HEK293 (cell line): ENCODE data around the gene PCCA.

Experiments used
- CTCF ChIA-PET: fragments of 350-600 bp; formaldehyde crosslinking; extraction: SDS; loops from one replicate; lab custom pipeline; 2021; ENCODE audit warnings: antibody characterized with exemption; lab: Yijun Ruan, JAX
- POLR2A ChIA-PET: fragments of 300-600 bp; formaldehyde crosslinking; extraction: SDS; loops from one replicate; lab custom pipeline; 2020; ENCODE audit warnings: antibody characterized with exemption, inconsistent platforms; lab: Yijun Ruan, JAX
- H3K27ac ChIP-seq: fragments of 200-500 bp; sonication (Bioruptor generic); 2 replicates; pipeline ENCODE4 v1.5.1; 2014; ENCODE audit warnings: low read depth, low read length, control low read depth, inconsistent platforms; ENCODE audit errors: extremely low read depth
- H3K36me3 ChIP-seq, 2 experiments: fragments of 200-500 bp in 1 of 2; sonication (Bioruptor generic) in 1 of 2; 1 replicate in 1 of 2; 2 replicates in 1 of 2; pipeline ENCODE4 v1.5.1; 2014 to 2017; ENCODE audit warnings: inconsistent platforms in 2 of 2, low read length in 2 of 2; ENCODE audit not compliant: control insufficient read depth in 2 of 2, insufficient read depth in 1 of 2
- H3K4me1 ChIP-seq: fragments of 200-500 bp; sonication (Bioruptor generic); 2 replicates; pipeline ENCODE4 v1.5.1; 2014; ENCODE audit warnings: mild to moderate bottlenecking, low read length, inconsistent platforms; ENCODE audit not compliant: control insufficient read depth, insufficient read depth
- H3K4me3 ChIP-seq: 2 replicates; pipeline ENCODE4 v1.5.1; 2011; ENCODE audit warnings: low read depth, mild to moderate bottlenecking, control low read depth, low read length, moderate library complexity
- H3K9me3 ChIP-seq: fragments of 200-500 bp; sonication (Bioruptor generic); 2 replicates; pipeline ENCODE4 v1.5.1; 2014; ENCODE audit warnings: low read depth, low read length, inconsistent platforms; ENCODE audit not compliant: control insufficient read depth, insufficient read depth
- BCL11A ChIP-seq: fragments of 450-650 bp; formaldehyde crosslinking; IDR thresholded peaks from 2 replicates; pipeline ENCODE4 v1.5.1; 2016; ENCODE audit warnings: low read depth, missing biosample characterization, missing genetic modification characterization
- PRDM1 ChIP-seq: fragments of 450-650 bp; formaldehyde crosslinking; IDR thresholded peaks from 2 replicates; pipeline ENCODE4; 2016; ENCODE audit warnings: missing biosample characterization, missing genetic modification characterization
- SETDB1 ChIP-seq: IDR thresholded peaks from one replicate; pipeline ENCODE4 v1.6.1; 2017; ENCODE audit warnings: mild to moderate bottlenecking, low read length, moderate library complexity, mixed read lengths; ENCODE audit not compliant: insufficient read length
- SP3 ChIP-seq: fragments of 450-650 bp; formaldehyde crosslinking; IDR thresholded peaks from 2 replicates; pipeline ENCODE4 v1.5.1; 2016; ENCODE audit warnings: missing biosample characterization, missing genetic modification characterization
- SP7 ChIP-seq: fragments of 450-650 bp; formaldehyde crosslinking; IDR thresholded peaks from 2 replicates; pipeline ENCODE4 v1.5.1; 2016; ENCODE audit warnings: missing biosample characterization, missing genetic modification characterization
- TRIM28 ChIP-seq: IDR thresholded peaks from 2 replicates; pipeline ENCODE4 v1.6.1; 2011; ENCODE audit warnings: low read length, control low read depth, borderline replicate concordance
- ZEB2 ChIP-seq: fragments of 450-650 bp; formaldehyde crosslinking; IDR thresholded peaks from 2 replicates; pipeline ENCODE4 v1.5.1; 2016; ENCODE audit warnings: missing biosample characterization, missing genetic modification characterization
- ZNF10 ChIP-seq: fragments of 450-650 bp; formaldehyde crosslinking; IDR thresholded peaks from 2 replicates; pipeline ENCODE4 v1.5.1; 2017; ENCODE audit warnings: missing biosample characterization, missing genetic modification characterization
- ZNF112 ChIP-seq: fragments of 450-650 bp; formaldehyde crosslinking; IDR thresholded peaks from 2 replicates; pipeline ENCODE4 v1.5.0; 2017; ENCODE audit warnings: missing biosample characterization, missing genetic modification characterization
- ZNF48 ChIP-seq: fragments of 450-650 bp; formaldehyde crosslinking; IDR thresholded peaks from 2 replicates; pipeline ENCODE4 v1.5.1; 2016; ENCODE audit warnings: missing biosample characterization, missing genetic modification characterization
- ZNF529 ChIP-seq: fragments of 450-650 bp; formaldehyde crosslinking; IDR thresholded peaks from 2 replicates; pipeline ENCODE4 v1.5.1; 2017; ENCODE audit warnings: missing genetic modification characterization, missing biosample characterization; ENCODE audit not compliant: insufficient replicate concordance
- ZNF555 ChIP-seq: fragments of 450-650 bp; formaldehyde crosslinking; conservative IDR thresholded peaks from 2 replicates; pipeline ENCODE4 v1.5.1; 2017; ENCODE audit warnings: missing biosample characterization, mild to moderate bottlenecking, missing genetic modification characterization, inconsistent platforms
- ZNF664 ChIP-seq: fragments of 450-650 bp; formaldehyde crosslinking; IDR thresholded peaks from 2 replicates; pipeline ENCODE4 v1.5.1; 2016; ENCODE audit warnings: missing biosample characterization, missing genetic modification characterization
- TF ChIP-seq, protein P1 (sequence below): fragments of 450-650 bp; formaldehyde crosslinking; IDR thresholded peaks from 2 replicates; pipeline ENCODE4 v1.5.1; 2016; ENCODE audit warnings: missing biosample characterization, missing genetic modification characterization
- TF ChIP-seq, protein P2 (sequence below): fragments of 450-650 bp; formaldehyde crosslinking; IDR thresholded peaks from 2 replicates; pipeline ENCODE4 v1.5.1; 2016; ENCODE audit warnings: missing biosample characterization, missing genetic modification characterization

The PCCA gene

GRCh38 chr13:100518394-100519062, 429.6 kb downstream of the PCCA start:
- Histone ChIP-seq H3K27ac (no peak overlapping the region), H3K4me1 (no peaks in the 10 kb centered on the region), H3K36me3 (no peaks in the 10 kb centered on the region), H3K4me3 (no peak overlapping the region), H3K9me3 (no peaks in the 10 kb centered on the region)
- TF ChIP-seq SETDB1 (no peak), ZNF48 (tag by site-specific recombination) (no peak), BCL11A (tag by site-specific recombination) (no peak), ZNF10 (no peak), ZNF555 (no peak)
- TF ChIP-seq, protein P1, sequence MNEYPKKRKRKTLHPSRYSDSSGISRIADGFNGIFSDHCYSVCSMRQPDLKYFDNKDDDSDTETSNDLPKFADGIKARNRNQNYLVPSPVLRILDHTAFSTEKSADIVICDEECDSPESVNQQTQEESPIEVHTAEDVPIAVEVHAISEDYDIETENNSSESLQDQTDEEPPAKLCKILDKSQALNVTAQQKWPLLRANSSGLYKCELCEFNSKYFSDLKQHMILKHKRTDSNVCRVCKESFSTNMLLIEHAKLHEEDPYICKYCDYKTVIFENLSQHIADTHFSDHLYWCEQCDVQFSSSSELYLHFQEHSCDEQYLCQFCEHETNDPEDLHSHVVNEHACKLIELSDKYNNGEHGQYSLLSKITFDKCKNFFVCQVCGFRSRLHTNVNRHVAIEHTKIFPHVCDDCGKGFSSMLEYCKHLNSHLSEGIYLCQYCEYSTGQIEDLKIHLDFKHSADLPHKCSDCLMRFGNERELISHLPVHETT: no peak
- TF ChIP-seq, protein P2, sequence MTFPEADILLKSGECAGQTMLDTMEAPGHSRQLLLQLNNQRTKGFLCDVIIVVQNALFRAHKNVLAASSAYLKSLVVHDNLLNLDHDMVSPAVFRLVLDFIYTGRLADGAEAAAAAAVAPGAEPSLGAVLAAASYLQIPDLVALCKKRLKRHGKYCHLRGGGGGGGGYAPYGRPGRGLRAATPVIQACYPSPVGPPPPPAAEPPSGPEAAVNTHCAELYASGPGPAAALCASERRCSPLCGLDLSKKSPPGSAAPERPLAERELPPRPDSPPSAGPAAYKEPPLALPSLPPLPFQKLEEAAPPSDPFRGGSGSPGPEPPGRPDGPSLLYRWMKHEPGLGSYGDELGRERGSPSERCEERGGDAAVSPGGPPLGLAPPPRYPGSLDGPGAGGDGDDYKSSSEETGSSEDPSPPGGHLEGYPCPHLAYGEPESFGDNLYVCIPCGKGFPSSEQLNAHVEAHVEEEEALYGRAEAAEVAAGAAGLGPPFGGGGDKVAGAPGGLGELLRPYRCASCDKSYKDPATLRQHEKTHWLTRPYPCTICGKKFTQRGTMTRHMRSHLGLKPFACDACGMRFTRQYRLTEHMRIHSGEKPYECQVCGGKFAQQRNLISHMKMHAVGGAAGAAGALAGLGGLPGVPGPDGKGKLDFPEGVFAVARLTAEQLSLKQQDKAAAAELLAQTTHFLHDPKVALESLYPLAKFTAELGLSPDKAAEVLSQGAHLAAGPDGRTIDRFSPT (tag by site-specific recombination): no peak
- ChIA-PET CTCF (no interaction called here), POLR2A (no interaction called here)

DNA sequence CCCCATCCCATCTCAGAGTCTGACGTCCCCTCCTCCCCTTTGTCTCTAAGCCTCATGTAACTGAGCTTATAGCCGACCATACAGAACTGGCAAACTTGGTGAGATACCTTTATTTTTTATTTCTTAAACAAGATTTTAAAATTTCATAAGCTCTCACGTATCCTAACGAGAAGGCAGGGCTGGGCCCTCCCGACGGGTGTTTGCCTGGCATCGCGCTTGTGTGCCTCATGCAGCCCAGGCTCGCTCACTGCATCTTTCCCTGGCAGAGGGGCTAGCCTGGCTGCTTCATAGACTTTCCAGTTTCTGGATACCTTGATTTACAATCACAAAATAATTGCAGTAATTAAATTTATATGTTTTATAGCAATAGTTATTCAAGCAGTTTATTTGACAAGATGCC, 430.7 kb downstream of the PCCA start:
- no peak for TF ChIP-seq ZEB2 (tag by site-specific recombination)
- no peak for TF ChIP-seq ZNF112 (tag by site-specific recombination)
- TF ChIP-seq ZNF529: no peak
- TF ChIP-seq SP7 (tag by site-specific recombination): no peak
- no peak for TF ChIP-seq SP3 (tag by site-specific recombination)
- no peaks in the 10 kb centered on the region for H3K9me3 ChIP-seq
- H3K4me3 ChIP-seq: no peak overlapping the region
- ChIA-PET CTCF (no interaction called here), POLR2A (no interaction called here)
- no peaks in the 10 kb centered on the region for H3K4me1 ChIP-seq
- no peaks in the 10 kb centered on the region for H3K36me3 ChIP-seq
- H3K27ac ChIP-seq: no peak overlapping the region

GRCh38 chr13:100520936-100521850, 432.3 kb downstream of the PCCA start:
- no peaks in the 10 kb centered on the region for H3K4me1 ChIP-seq
- H3K27ac ChIP-seq: no peak overlapping the region
- no peaks in the 10 kb centered on the region for H3K36me3 ChIP-seq
- H3K4me3 ChIP-seq: no peak overlapping the region
- no peak for TF ChIP-seq PRDM1
- TF ChIP-seq ZNF664 (tag by site-specific recombination): no peak
- no peak for TF ChIP-seq TRIM28
- CTCF ChIA-PET: interaction anchor here (1.2 kb wide), 1 partner anchor 865 kb away, joined by 3 read pairs; no protein-coding TSS in a partner anchor
- no peaks in the 10 kb centered on the region for H3K9me3 ChIP-seq
- POLR2A ChIA-PET: no interaction called here
